Measurements from ENCODE around the gene PPP1R27. TPM values are rescaled to one million over a fixed set of nuclear protein-coding genes. Genes with fewer than 3 reads are reported as not detected.
"Not testable (repeated sequence)": the region's sequence is repeated elsewhere in the genome, so short reads cannot be mapped to it uniquely, and the experiment has no call there.

Gene PPP1R27
- polyA plus RNA-seq, 3 donors from 2014 or later: not detected

DNA sequence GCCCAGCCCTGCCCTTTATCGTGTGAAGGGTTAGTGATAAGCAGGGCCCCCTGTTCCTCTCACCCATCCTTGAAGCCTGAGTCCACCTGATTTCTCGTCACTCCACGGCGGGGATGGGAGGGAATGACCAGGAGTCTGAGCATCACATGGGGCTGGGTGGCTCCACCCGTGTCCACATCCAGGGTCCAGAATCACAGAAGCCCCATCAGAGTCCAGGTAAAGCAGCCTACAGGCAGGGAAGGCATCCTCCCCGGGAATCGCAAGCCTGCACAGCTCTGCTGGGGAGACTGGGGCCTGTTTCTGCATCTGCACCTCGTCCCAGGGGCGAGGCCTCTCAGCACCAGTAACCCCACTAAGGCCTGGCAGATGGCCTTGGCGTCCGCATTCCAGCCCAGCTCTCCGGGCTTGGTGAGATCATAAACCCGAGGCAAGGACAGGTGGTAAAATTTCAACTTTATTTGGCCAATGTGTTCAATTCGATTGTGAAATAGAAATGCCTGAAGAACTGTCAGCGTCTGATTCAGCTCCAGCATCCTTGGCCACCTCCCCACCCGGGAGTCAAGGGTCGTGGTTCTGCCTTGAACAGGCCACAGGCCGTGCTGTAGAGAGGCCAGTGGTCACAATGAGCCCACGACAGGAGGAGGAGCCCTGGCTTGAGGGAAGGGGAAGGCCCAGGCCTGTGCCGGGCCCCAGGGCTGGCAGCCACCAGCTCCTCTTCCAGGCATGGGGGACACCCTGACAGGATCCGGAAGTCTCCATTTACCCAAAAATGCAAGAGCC lies 8.1 kb upstream of the PPP1R27 start:
- DNase-seq: no peak
- Mint-ChIP-seq H3K36me3 (peaks cover 0 to 4% (median 0%) of the 10 kb centered on the region in 3 donors), H3K4me1 (no peaks in the 10 kb centered on the region), H3K4me3 (no peak overlapping the region), H3K27me3 (ENCODE audit: low read depth in 3 of 3) (peaks cover 0 to 3% (median 0%) of the 10 kb centered on the region in 3 donors), H3K27ac (no peak overlapping the region), H3K9me3 (no peaks in the 10 kb centered on the region)

DNA sequence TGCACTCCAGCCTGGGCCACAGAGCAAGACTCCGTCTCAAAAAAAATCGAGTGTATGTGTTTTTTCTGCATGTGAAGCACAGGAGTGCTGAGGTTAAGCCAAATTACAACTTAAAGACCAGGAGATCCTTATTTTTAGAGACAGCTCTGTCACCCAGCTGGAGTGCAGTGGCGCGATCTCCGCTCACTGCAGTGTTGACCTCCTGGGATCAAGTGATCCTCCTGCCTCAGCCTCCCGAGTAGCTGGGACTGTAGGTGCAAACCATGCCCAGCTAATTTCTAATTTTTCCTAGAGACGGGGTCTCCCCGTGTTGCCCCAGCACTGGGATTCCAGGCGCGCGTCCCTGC lies 7.5 kb upstream of the PPP1R27 start:
- peak overlapping the region in 1 of 6 donors; percentile 22 for H3K27ac Mint-ChIP-seq
- H3K4me3 Mint-ChIP-seq: no peak overlapping the region
- peaks cover 0 to 3% (median 0%) of the 10 kb centered on the region in 3 donors for H3K27me3 Mint-ChIP-seq (ENCODE audit: low read depth in 3 of 3)
- DNase-seq: no peak
- H3K4me1 Mint-ChIP-seq: no peaks in the 10 kb centered on the region
- H3K36me3 Mint-ChIP-seq: peaks cover 0 to 4% (median 0%) of the 10 kb centered on the region in 3 donors
- no peaks in the 10 kb centered on the region for H3K9me3 Mint-ChIP-seq

DNA sequence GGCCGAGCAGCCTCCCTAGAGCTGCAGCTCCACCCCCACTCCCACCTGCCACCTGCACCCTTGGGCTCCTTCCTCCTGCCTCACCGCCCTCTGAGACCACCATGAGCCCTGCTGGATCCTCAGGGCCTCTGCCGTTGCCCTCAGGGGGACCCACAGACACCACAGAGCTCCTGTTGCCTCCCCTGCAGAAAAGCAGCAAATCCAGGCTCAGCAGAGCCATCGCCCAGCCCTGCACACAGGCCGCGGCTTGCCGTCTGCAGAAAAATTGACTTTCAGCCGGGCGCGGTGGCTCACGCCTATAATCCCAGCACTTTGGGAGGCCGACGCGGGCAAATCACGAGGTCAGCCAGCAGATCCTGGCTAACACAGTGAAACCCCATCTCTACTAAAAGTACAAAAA lies 7.0 kb upstream of the PPP1R27 start:
- Mint-ChIP-seq H3K4me1 (no peaks in the 10 kb centered on the region), H3K27ac (no peak overlapping the region), H3K27me3 (ENCODE audit: low read depth in 3 of 3) (peaks cover 0 to 3% (median 0%) of the 10 kb centered on the region in 3 donors), H3K36me3 (peaks cover 0 to 4% (median 0%) of the 10 kb centered on the region in 3 donors), H3K9me3 (no peaks in the 10 kb centered on the region), H3K4me3 (no peak overlapping the region)
- DNase-seq: no peak

GRCh38 chr17:81840826-81841778 lies 6.3 kb upstream of the PPP1R27 start:
- Mint-ChIP-seq H3K27ac (no peak overlapping the region), H3K27me3 (ENCODE audit: low read depth in 3 of 3) (peaks cover 0 to 3% (median 0%) of the 10 kb centered on the region in 3 donors), H3K36me3 (peaks cover 0 to 4% (median 0%) of the 10 kb centered on the region in 3 donors), H3K4me1 (no peaks in the 10 kb centered on the region), H3K9me3 (no peaks in the 10 kb centered on the region), H3K4me3 (no peak overlapping the region)
- no peak for DNase-seq

GRCh38 chr17:81840059-81840458 lies 5.2 kb upstream of the PPP1R27 start:
- not testable (repeated sequence) for H3K4me1 Mint-ChIP-seq, H3K27ac Mint-ChIP-seq, H3K9me3 Mint-ChIP-seq

GRCh38 chr17:81839301-81839700 lies 4.5 kb upstream of the PPP1R27 start:
- Mint-ChIP-seq H3K4me1 (no peaks in the 10 kb centered on the region), H3K27ac (no peak overlapping the region), H3K27me3 (ENCODE audit: low read depth in 3 of 3) (peaks cover 0 to 3% (median 2%) of the 10 kb centered on the region in 3 donors), H3K36me3 (peaks cover 0 to 4% (median 0%) of the 10 kb centered on the region in 3 donors), H3K9me3 (no peaks in the 10 kb centered on the region), H3K4me3 (no peak overlapping the region)
- DNase-seq: no peak

More at GRCh38 chr17:81840059-81840458, 5.2 kb upstream of the PPP1R27 start:
- not testable (repeated sequence) for H3K4me3 Mint-ChIP-seq; H3K36me3 Mint-ChIP-seq; H3K27me3 Mint-ChIP-seq (ENCODE audit: low read depth in 3 of 3); DNase-seq

GRCh38 chr17:81838753-81839255 lies 4.0 kb upstream of the PPP1R27 start:
- peaks cover 0 to 4% (median 0%) of the 10 kb centered on the region in 3 donors for H3K36me3 Mint-ChIP-seq
- no peak overlapping the region for H3K27ac Mint-ChIP-seq
- H3K4me3 Mint-ChIP-seq: no peak overlapping the region
- H3K27me3 Mint-ChIP-seq (ENCODE audit: low read depth in 3 of 3): peaks cover 0 to 4% (median 2%) of the 10 kb centered on the region in 3 donors
- peaks cover 0 to under 1% of the 10 kb centered on the region in 2 donors for H3K4me1 Mint-ChIP-seq
- H3K9me3 Mint-ChIP-seq: no peaks in the 10 kb centered on the region
- no peak for DNase-seq

GRCh38 chr17:81837641-81838040 lies 2.8 kb upstream of the PPP1R27 start:
- Mint-ChIP-seq H3K36me3 (no peaks in the 10 kb centered on the region), H3K27me3 (ENCODE audit: low read depth in 3 of 3) (peaks cover 0 to 7% (median 2%) of the 10 kb centered on the region in 3 donors), H3K4me1 (peaks cover under 1 to 3% of the 10 kb centered on the region in 2 donors), H3K9me3 (no peaks in the 10 kb centered on the region), H3K4me3 (no peak overlapping the region), H3K27ac (no peak overlapping the region)
- no peak for DNase-seq

DNA sequence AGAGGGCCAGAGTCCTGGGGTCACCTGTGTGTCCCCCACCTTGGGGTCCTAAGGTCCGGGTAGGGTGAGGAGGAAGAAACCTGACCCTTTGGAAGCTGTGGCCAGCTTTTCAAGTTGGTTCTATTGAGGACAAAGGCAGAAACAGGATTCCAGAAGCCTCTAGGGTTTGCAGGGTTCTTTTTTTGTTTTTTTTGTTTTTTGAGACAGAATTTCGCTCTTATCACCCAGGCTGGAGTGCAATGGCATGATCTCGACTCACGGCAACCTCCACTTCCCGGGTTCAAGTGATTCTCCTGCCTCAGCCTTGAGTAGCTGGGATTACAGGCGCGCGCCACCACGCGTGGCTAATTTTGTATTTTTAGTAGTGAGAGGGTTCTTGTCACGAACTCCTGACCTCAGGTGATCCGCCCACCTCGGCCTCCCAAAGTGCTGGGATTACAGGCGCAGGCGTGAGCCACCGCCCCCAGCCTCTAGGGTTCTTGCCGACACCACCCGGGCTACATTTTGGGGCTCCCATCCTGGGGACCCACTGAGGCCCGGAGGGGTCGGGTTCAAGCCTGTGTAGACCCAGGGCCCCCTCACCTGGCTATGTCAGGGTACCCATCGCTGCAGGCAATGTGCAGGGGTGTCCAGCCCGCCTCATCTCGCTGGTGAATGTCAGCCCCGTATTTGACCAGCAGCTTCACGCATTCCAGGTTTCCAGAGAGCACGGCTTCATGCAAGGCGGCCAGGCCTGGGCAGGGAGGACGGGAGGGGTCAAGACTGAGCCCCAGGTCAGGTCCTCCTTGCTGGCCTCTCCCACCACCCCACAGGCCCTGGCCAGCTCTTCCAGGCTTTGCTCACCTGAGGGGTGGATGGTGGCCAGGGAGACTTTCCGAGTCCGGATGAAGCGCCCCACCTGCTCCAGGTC lies 674 bp downstream of the PPP1R27 start:
- DNase-seq: peak in 1 of 3 donors; percentile 15
- Mint-ChIP-seq H3K36me3 (no peaks in the 10 kb centered on the region), H3K9me3 (no peaks in the 10 kb centered on the region), H3K4me1 (peaks cover 16 to 25% of the 10 kb centered on the region in 2 donors), H3K4me3 (peak overlapping the region; percentile 74 to 81 (median 80)), H3K27me3 (ENCODE audit: low read depth in 3 of 3) (peaks cover 6 to 14% (median 9%) of the 10 kb centered on the region in 3 donors), H3K27ac (peak overlapping the region; percentile 75 to 91 (median 84))

DNA sequence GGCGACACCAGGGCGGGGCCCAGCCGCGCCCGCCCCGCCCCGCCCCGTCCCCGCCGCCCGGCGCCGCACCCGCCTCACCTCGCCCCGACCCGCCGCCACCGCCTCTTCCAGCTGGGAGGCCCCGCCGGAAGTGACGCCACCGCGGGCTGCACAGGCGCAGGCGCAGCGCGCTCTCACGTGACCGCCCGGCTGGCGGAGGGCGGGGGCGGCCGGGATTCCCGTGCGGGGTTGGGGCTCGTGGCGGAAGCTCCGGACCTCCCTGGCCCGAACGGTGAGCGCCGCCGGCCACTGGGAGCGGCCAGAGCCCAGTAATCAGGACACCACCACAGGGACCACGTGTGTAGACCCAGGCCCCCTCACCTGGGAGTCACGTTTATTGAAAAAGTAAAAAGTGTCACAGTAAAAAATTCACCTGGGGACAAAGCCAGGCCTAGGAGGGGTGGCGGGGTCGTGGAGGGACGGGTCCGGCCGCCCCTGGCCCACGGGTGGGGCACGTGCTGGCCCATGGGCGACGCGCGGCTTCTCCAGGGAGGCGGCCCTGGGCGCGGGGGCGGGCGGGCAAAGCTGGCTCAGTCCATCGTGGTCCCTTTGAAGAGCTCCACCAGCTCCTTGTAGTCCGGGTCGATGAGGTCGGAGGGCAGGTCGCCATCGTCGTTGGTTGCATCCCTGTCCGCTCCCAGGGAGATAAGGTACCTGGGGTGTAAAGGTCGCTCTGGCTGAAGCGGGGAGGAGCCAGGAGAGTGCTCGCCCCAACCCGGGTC lies 1.5 kb downstream of the PPP1R27 start, which contains the start of gene MCRIP1:
Gene MCRIP1 (minus strand): TSS at position 132 of the 761 bp plus-strand sequence. CDS start 8,785 bp downstream, outside the sequence.
- DNase-seq: peak; percentile 93
- H3K36me3 Mint-ChIP-seq: no peaks in the 10 kb centered on the region
- no peaks in the 10 kb centered on the region for H3K9me3 Mint-ChIP-seq
- peaks cover 6 to 14% (median 9%) of the 10 kb centered on the region in 3 donors for H3K27me3 Mint-ChIP-seq (ENCODE audit: low read depth in 3 of 3)
- peak within 1 kb of the TSS; percentile 86 to 93 (median 92) for H3K4me3 Mint-ChIP-seq
- H3K27ac Mint-ChIP-seq: peak within 1 kb of the TSS; percentile 91 to 98 (median 94)
- H3K4me1 Mint-ChIP-seq: peaks cover 20 to 28% of the 10 kb centered on the region in 2 donors

- peak overlapping the region; percentile 86 to 93 (median 92) for H3K4me3 Mint-ChIP-seq
- peaks cover 22 to 29% of the 10 kb centered on the region in 2 donors for H3K4me1 Mint-ChIP-seq
- H3K27ac Mint-ChIP-seq: peak overlapping the region; percentile 91 to 98 (median 94)
- H3K27me3 Mint-ChIP-seq (ENCODE audit: low read depth in 3 of 3): peaks cover 6 to 14% (median 9%) of the 10 kb centered on the region in 3 donors
- peak; percentile 30 to 35 (median 33) for DNase-seq
- no peaks in the 10 kb centered on the region for H3K36me3 Mint-ChIP-seq
- peaks cover 0 to 2% (median 0%) of the 10 kb centered on the region in 6 donors for H3K9me3 Mint-ChIP-seq
These were observed 2.2 kb downstream of the PPP1R27 start for GRCh38 chr17:81832608-81833159.

All from immature natural killer cell (primary cell).